ENCODE data around the gene TMEM256. TPM values are rescaled to one million over a fixed set of nuclear protein-coding genes. Genes with fewer than 3 reads are reported as not detected.
A peak's percentile ranks its signal among the peaks of the same experiment; 100 is the strongest.

The TMEM256 gene
- total and polyA plus RNA-seq, 9 donors = 44.0 to 133 (median 85.2) TPM

DNA sequence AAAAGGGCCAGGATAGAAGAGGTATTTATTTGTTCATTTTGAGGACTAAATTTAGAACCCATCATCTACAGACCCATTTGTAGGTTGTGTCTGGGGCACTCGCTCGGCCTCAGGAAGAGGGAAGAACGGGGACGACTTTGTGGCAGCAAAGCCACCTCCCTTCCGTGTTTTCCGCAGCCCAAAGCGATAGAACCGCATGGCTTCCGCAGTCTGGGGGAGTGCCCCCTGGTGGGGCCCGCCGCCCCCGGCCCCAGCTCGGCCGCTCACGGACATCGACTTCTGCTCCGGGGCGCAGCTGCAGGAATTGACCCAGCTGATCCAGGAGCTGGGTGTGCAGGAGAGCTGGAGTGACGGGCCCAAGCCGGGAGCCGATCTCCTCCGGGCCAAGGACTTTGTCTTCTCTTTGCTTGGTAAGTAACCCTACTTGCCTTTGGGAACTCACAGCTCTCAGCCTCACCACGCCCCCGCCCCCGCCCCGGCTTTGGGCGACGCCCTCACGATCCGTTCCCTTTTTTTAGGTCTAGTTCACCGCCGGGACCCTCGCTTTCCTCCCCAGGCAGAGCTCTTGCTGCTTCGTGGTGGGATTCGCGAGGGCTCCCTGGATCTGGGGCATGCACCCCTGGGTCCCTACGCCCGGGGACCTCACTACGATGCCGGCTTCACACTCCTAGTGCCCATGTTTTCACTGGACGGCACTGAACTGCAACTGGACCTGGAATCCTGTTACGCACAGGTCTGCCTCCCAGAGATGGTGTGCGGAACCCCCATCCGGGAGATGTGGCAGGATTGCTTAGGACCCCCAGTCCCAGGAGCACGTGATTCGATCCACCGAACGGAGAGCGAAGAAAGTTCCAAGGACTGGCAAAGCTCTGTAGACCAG, 32.0 kb upstream of the TMEM256 start:
- Histone ChIP-seq H3K27me3 (no peaks in the 10 kb centered on the region), H3K9me3 (no peaks in the 10 kb centered on the region), H3K36me3 (no peaks in the 10 kb centered on the region), H3K27ac (no peak overlapping the region), H3K4me3 (peak overlapping the region; percentile 27), H3K4me1 (ENCODE audit: insufficient read depth) (peaks cover 4% of the 10 kb centered on the region)
- no peak for TF ChIP-seq POLR2A (IDR thresholded peaks at IDR 0.05)
- TF ChIP-seq EP300 (IDR thresholded peaks at IDR 0.05) = no peak
- TF ChIP-seq, protein P1, sequence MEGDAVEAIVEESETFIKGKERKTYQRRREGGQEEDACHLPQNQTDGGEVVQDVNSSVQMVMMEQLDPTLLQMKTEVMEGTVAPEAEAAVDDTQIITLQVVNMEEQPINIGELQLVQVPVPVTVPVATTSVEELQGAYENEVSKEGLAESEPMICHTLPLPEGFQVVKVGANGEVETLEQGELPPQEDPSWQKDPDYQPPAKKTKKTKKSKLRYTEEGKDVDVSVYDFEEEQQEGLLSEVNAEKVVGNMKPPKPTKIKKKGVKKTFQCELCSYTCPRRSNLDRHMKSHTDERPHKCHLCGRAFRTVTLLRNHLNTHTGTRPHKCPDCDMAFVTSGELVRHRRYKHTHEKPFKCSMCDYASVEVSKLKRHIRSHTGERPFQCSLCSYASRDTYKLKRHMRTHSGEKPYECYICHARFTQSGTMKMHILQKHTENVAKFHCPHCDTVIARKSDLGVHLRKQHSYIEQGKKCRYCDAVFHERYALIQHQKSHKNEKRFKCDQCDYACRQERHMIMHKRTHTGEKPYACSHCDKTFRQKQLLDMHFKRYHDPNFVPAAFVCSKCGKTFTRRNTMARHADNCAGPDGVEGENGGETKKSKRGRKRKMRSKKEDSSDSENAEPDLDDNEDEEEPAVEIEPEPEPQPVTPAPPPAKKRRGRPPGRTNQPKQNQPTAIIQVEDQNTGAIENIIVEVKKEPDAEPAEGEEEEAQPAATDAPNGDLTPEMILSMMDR (IDR thresholded peaks at IDR 0.05) = no peak
- 5 to 9% (median 6%) methylated on average over 42 to 49 of the region's 49 CpGs for WGBS, 3 donors
- no peak for DNase-seq
- intact Hi-C loops (cut with DNase I) = loop anchor here in 3 of 4 donors (2.0 to 10.0 kb wide), 2 partner anchors 81 kb away; partner anchors contain the start of genes TMEM95 (in 3 of the 3) and KCTD11 (in 2 of the 3)

DNA sequence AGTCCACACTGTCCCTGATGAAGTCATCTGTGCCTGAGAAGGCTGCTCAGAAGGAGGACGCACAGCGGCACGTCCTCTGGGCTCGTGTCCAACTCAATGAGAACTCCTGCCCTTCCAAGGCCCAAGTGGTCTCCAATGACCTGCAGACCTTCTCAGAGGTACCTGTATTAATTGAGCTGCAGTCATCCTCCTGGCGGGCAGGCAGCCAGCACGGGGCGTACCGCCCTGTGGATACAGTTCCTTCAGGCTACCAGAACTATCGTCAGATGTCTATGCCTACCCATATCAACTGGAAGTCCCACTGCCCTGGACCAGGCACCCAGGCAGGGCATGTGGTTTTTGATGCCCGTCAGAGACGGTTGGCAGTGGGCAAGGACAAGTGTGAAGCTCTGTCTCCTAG, 28.4 kb upstream of the TMEM256 start:
- intact Hi-C loops (cut with DNase I) = loop anchor here in 2 of 4 donors (10.0 kb wide), 1 partner anchor 77 kb away; the partner anchor contains the start of genes KCTD11 (in 2 of the 2) and TMEM95 (in 2 of the 2)
- 84 to 92% (median 88%) methylated on average over 11 of the region's 11 CpGs for WGBS, 3 donors
- no peaks in the 10 kb centered on the region for H3K4me1 ChIP-seq (ENCODE audit: insufficient read depth)
- no peak overlapping the region for H3K4me3 ChIP-seq
- H3K27me3 ChIP-seq = no peaks in the 10 kb centered on the region
- H3K27ac ChIP-seq = no peak overlapping the region
- no peak for DNase-seq
- no peak for TF ChIP-seq POLR2A (IDR thresholded peaks at IDR 0.05)
- no peak for TF ChIP-seq EP300 (IDR thresholded peaks at IDR 0.05)
- TF ChIP-seq, protein P1 (IDR thresholded peaks at IDR 0.05) = no peak
- no peaks in the 10 kb centered on the region for H3K9me3 ChIP-seq
- H3K36me3 ChIP-seq = no peaks in the 10 kb centered on the region

DNA sequence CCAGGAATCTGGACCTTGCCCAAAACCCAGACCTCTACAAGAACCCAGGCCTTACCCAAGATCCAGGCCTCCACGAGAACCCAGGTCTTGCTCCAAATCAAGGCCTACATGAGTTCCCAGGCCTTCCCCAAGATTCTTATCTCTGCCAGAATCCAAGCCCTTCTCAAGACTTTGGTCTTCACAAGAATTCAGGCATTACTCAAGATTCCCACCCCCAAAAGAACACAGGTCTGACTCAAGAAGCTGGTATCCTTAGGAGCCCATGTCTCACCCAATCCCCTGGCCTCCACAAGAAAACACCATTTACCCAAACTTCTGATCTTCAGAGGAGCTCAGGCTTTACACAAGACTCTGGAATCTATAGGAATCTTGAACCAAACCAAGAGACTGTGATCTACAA, 27.3 kb upstream of the TMEM256 start:
- Histone ChIP-seq H3K9me3 (no peaks in the 10 kb centered on the region), H3K4me1 (ENCODE audit: insufficient read depth) (no peaks in the 10 kb centered on the region), H3K27ac (no peak overlapping the region), H3K27me3 (no peaks in the 10 kb centered on the region), H3K4me3 (no peak overlapping the region), H3K36me3 (no peaks in the 10 kb centered on the region)
- DNase-seq = no peak
- WGBS, 3 donors = 85 to 91% (median 90%) methylated on average over 1 of the region's 1 CpG
- no peak for TF ChIP-seq POLR2A (IDR thresholded peaks at IDR 0.05)
- TF ChIP-seq, protein P1 (IDR thresholded peaks at IDR 0.05) = no peak
- TF ChIP-seq EP300 (IDR thresholded peaks at IDR 0.05) = no peak
- intact Hi-C loops (cut with DNase I) = loop anchor here in 2 of 4 donors (10.0 kb wide), 1 partner anchor 76 kb away; the partner anchor contains the start of genes KCTD11 (in 2 of the 2) and TMEM95 (in 2 of the 2)

DNA sequence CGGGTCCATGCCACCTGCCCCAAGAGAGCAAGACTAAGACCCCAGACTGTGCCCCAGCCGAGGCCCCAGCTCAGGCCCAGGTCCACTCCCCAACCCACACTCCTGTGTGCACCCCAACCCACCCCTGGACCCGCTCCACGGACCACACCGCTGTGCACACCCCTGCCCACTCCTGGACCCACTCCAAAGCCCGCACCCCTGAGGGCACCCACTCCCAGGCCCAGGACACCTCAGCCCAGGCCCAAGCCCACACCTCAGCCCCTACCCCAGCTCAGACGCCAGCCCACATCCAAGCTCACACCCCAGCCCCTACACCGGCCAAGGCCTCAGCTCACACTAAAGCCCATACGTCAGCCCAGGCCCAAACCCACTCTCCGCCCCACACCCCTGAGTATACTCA, 25.8 kb upstream of the TMEM256 start:
- intact Hi-C loops (cut with DNase I) = loop anchor here in 2 of 4 donors (10.0 kb wide), 1 partner anchor 75 kb away; the partner anchor contains the start of genes KCTD11 (in 2 of the 2) and TMEM95 (in 2 of the 2)
- no peaks in the 10 kb centered on the region for H3K27me3 ChIP-seq
- H3K4me1 ChIP-seq (ENCODE audit: insufficient read depth) = no peaks in the 10 kb centered on the region
- no peak overlapping the region for H3K27ac ChIP-seq
- 89 to 90% (median 90%) methylated on average over 10 of the region's 10 CpGs for WGBS, 3 donors
- H3K4me3 ChIP-seq = no peak overlapping the region
- H3K36me3 ChIP-seq = no peaks in the 10 kb centered on the region
- TF ChIP-seq, protein P1 (IDR thresholded peaks at IDR 0.05) = no peak
- no peak for TF ChIP-seq POLR2A (IDR thresholded peaks at IDR 0.05)
- no peak for TF ChIP-seq EP300 (IDR thresholded peaks at IDR 0.05)
- no peaks in the 10 kb centered on the region for H3K9me3 ChIP-seq
- DNase-seq = no peak

All from ovary (tissue), 9 donors.